ENCODE measurements around the gene FTCD.
"Not testable (repeated sequence)": the region's sequence is repeated elsewhere in the genome, so short reads cannot be mapped to it uniquely, and the experiment has no call there.

The FTCD gene

DNA sequence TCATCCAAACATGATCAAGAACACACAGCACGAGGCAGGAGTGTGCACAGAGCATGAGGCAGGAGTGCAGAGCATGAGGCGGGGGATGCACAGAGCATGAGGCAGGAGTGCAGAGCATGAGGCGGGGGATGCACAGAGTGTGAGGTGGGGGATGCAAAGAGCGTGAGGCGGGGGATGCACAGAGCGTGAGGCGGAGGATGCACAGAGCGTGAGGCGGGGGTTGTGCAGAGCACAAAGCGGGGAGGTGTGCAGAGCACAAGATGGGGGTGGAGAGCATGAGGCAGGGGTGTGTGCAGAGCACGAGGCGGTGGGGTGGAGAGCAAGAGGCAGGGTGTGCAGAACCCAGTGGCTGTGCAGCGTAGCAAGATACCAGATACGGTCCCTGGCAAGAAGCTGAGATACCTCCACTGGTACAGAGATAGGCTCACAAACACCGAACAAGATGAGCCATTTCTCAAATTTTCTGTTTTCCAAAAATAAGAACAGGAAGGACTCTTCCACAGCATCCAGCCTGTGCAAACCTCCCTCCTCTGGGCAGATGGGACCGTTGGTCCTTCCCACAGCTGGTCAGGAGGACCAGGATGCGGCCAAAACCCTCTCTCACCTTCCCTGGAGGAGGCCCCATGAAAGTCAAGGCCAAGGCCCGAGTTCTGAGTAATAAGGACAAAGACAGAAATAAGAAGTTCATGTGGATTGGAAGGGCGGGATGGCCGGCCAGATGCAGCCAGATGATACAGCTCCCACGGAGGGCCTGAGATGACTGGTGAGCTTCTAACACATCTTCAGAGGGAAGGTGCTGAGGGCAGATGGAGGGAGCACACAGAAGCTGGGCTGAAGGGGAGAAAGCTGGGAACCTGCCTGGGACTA, 16.9 kb upstream of the FTCD start:
- no peak for DNase-seq (ENCODE audit: low read depth in 2 of 2)

DNA sequence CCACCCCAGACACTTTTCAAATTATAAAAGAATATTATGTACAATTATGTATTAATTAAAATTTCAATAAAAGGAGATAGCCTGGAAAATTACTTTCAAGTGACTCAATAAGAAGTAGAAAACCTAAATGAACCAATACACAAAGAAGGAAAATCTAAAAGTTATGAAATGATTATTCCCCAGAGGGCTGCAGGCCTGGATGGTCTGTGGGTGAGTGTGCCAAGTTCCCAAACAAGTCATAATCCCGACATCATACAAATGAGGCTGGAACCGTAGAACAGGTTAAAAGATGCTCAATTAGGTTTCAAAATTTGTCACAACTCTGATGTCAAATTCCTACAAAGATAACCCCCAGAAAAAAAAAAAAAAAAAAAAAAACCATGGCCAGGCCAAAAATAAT, 16.2 kb upstream of the FTCD start:
- no peak for DNase-seq (ENCODE audit: low read depth in 2 of 2)

GRCh38 chr21:46170436-46171193, 15.2 kb upstream of the FTCD start:
- not testable (repeated sequence) for DNase-seq (ENCODE audit: low read depth in 2 of 2)

- DNase-seq (ENCODE audit: low read depth in 2 of 2) = no peak
These were observed 13.4 kb upstream of the FTCD start for GRCh38 chr21:46168659-46169386.

- no peak for DNase-seq (ENCODE audit: low read depth in 2 of 2)
These were observed 12.9 kb upstream of the FTCD start for GRCh38 chr21:46168238-46168637.

DNA sequence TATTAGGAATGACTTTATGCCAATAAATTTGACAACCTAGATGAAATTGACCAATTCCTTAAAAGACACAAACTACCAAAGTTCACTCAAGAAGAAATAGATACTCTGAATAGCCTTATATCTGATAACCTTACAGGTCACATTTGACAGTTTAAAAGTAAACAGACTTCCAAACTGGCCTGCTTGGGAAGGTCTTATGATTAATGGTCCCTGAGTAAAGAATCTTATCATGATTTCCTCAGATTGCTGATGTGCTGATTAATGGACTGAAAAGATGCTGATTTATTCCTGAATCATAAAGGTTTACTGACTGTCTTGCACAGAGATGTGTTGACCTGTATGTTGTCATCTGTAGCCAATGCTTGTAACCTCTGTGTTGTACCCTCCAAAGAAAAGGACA, 9.7 kb upstream of the FTCD start:
- DNase-seq (ENCODE audit: low read depth in 2 of 2) = no peak

GRCh38 chr21:46163380-46163779, 8.0 kb upstream of the FTCD start:
- no peak for DNase-seq (ENCODE audit: low read depth in 2 of 2)

DNA sequence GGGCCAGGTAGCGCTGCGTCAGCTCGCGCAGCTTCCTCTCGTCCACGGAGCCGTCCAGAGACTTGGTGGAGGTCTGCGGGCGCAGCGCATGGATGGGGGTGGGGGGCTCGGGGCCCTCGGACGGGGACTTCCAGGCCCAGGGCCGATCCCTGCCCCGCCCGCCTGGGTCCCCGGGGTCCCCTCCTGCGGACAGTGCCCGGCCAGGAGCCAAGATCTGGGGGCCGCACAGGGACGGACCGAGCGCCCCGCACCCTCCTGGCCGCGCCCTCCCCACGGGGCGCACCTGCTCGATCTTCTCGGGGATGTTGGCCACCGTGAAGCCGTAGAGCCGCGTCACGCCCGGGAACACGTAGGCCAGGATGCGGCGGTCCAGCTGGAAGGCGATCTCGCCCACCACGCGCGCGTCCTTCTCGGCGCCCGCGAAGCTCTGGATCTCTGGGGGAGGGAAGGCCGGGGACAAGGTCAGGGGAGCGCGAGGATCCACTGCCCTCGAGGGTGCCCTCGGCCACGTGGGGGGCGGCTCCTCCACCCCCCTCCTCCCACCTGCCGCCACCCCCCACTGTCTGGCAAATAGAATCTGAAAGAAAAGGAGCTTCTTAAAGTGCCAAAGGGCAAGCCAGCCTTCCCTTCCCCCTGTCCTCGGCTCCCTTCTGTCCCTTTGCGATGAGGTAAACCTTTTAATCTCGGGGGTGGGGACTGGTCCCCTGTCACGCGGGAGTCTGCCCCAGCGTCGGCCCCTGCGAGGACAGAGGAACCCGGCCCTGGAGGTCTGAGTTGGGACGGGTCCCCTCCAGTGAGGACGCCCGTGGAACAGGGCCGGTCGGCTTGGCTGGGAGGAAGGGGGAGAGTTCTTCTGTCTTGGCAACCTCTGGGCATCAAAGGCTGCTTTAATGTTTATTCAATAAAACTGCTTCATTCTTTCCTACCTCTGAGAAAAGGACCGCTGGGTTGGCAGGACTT, 6.5 kb upstream of the FTCD start:
- DNase-seq (ENCODE audit: low read depth in 2 of 2) = no peak

- no peak for DNase-seq (ENCODE audit: low read depth in 2 of 2)
These were observed 5.7 kb upstream of the FTCD start for GRCh38 chr21:46160907-46161632.

DNA sequence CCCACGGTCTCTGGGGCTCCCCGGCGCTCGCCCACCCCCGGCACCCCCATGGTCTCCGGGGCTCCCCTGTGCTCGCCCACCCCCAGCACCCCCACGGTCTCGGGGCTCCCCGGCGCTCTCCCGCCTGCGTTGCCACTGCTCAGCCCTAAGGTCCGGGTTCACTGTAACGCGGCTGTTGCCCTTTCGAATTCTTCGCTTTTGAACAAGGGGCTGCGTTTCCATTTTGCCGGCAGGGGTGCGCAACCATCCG, 5.2 kb upstream of the FTCD start:
- DNase-seq (ENCODE audit: low read depth in 2 of 2) = no peak

DNA sequence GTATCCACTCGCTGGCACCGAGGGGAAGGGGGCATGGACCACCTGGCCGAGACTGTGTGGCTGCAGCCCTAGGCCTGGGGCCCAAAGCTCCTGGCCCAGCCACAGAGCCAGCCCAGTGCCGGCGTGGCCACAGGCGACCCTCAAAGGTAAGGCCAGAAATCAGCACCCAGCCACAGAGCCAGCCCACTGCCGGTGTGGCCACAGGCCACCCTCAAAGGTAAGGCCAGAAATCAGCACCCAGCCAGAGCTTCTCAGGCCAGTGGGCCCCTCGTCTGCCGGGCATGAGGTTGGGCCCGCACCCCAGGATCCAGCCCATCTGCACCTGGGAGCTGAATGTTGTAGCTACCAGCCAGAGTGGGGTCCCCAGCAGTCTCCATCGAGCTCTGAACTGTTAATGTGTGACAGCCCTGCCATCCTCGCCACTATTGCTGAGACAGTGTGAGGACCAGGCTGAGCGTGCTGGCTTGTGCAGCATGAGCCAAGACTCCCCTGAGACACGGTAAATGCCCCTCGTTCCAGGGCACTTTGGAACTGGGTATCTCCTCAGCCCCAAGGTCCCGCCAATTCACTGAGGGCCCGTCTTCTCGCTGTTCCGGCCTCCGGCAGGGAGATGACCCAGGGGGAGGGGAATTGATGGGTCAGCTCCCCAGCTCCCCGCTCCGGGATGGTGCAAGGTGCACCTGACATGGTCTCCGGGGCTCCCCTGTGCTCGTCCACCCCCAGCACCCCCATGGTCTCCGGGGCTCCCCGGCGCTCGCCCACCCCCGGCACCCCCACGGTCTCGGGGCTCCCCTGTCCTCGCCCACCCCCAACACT, 4.7 kb upstream of the FTCD start:
- DNase-seq (ENCODE audit: low read depth in 2 of 2) = no peak

- no peak for DNase-seq (ENCODE audit: low read depth in 2 of 2)
These were observed 4.0 kb upstream of the FTCD start for GRCh38 chr21:46159390-46159789.

GRCh38 chr21:46158666-46159300, 3.4 kb upstream of the FTCD start:
- no peak for DNase-seq (ENCODE audit: low read depth in 2 of 2)

DNA sequence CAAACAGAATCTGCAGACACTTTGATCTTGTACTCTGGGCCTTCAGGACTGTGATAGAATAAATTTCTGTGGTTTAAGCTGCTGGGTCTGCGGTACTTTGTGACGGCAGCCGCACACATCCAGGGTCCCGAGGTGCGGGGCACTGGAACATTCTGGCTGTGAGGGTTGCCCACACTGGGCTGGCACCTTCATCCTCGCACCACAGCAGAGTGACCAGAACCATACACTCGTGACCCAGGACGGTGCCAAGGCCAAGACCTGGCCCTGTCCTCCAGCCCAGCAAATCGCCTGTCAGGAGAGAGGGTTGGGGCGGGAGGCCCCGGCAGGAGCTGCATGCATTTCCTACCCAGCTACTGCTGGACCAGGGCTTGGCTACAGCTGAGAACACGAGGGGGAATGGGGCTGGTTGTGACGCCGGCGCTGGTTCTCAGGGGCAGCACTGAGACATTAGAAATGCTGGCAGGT, 2.6 kb upstream of the FTCD start:
- DNase-seq (ENCODE audit: low read depth in 2 of 2) = no peak

DNA sequence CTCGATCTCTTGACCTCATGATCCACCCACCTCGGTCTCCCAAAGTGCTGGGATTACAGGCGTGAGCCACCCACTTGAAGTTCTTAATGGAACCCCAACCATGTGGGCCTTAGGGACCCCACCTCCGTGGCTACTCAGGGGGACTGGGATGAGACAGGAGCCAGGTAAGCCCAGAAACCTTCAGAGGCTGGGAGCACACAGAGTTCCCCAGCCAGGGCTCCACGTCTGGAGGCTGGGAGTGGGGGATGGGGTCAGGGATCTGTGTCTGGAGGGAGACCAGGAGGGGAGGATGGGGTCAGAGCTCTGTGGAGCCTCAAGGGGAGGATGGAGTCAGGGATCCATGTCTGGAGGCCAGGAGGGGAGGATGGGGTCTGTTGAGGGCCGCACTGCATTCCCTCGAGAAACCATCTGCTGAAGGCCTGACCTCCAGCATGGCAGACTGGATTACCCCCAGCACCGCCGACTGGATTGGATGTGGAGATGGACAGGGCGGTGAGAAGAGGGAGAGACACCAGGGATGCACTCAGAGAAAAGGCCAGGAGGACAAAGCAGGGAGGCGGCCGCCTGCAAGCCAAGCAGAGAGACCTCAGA, 2.1 kb upstream of the FTCD start:
- DNase-seq (ENCODE audit: low read depth in 2 of 2) = no peak

GRCh38 chr21:46156678-46157077, 1.3 kb upstream of the FTCD start:
- DNase-seq (ENCODE audit: low read depth in 2 of 2) = no peak

DNA sequence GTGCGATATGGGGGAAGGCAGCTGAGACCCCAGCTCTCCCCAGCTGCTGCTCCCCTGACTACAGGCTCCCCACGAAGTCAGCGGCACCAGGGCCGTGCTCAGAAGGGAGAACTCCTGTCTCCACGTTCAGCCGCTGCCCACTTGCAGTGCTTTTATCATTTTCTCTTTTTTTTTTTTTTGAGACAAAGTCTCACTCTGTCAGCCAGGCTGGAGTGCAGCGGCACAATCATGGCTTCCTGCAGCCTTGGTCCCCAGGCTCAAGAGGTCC, 933 bp upstream of the FTCD start:
- DNase-seq (ENCODE audit: low read depth in 2 of 2) = no peak

GRCh38 chr21:46154955-46155513, 345 bp downstream of the FTCD start:
- DNase-seq (ENCODE audit: low read depth in 2 of 2) = no peak

Data from fibroblast of skin of left biceps (primary cell).